ENCODE results near the gene COASY.

GRCh38 chr17:42596386-42596785, 34.4 kb downstream of the COASY start:
- TF ChIP-seq CTCF (IDR thresholded peaks at IDR 0.05 in 8 of 11, conservative IDR thresholded peaks at IDR 0.05 in 3 of 11) = no peak
- TF ChIP-seq POLR2A (IDR thresholded peaks at IDR 0.05) = no peak
- no peak for TF ChIP-seq POLR2AphosphoS5 (IDR thresholded peaks at IDR 0.05)

Measured in spleen (tissue), 7 donors.